ENCODE data around the gene XYLT1. TPM values are rescaled to one million over a fixed set of nuclear protein-coding genes. Genes with fewer than 3 reads are reported as not detected.
A peak's percentile ranks its signal among the peaks of the same experiment; 100 is the strongest.

Gene XYLT1
- total and polyA plus RNA-seq, 10 of the 15 experiments (the other 5 are each of a cell fraction or from before 2014, with no cell fraction given), result 0.88 to 14.8 (median 5.8) TPM

DNA sequence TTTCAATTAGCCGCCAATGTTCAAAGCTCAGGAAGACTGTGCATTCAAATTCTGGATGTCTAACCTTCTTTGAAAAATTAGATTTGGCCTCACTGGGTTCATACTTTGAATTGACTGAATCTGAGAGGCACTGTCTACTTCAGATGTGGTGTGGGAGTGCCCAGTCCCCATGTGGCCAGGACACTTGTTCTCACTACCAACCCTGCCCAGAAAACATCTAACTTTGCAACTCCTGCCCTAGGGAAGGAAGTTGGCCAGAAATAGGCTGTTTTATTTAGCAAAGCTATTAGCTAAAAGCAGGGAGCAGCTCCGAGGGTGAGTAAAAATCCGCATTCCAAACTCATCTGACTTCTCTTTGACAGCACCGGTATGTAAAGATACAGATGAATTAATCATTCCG, 86.3 kb downstream of the XYLT1 start (continued):
- no peak for TF ChIP-seq EGR1 (IDR thresholded peaks at IDR 0.05; ENCODE audit: borderline replicate concordance in 1 of 2, low read depth in 2 of 2, low read length in 2 of 2)
- TF ChIP-seq IKZF1 (conservative IDR thresholded peaks at IDR 0.05), result no peak
- TF ChIP-seq RCOR1 (conservative IDR thresholded peaks at IDR 0.05; ENCODE audit: low read depth, low read length), result no peak
- TF ChIP-seq TCF3 (IDR thresholded peaks at IDR 0.05; ENCODE audit: borderline replicate concordance, insufficient read depth, low read depth, low read length), result no peak
- TF ChIP-seq KLF5 (IDR thresholded peaks at IDR 0.05; ENCODE audit: partially characterized antibody), result no peak

GRCh38 chr16:17382949-17383863, 87.6 kb downstream of the XYLT1 start:
- ChIA-PET POLR2A (interaction anchor here (1.0 kb wide), 1 partner anchor 27 kb away, joined by 5 read pairs; no protein-coding TSS in a partner anchor), RAD21 (ENCODE audit: unreplicated experiment) (interaction anchor here (0.6 kb wide), 1 partner anchor 79 kb away, joined by 3 read pairs; no protein-coding TSS in a partner anchor), SMC1A (ENCODE audit: uncharacterized antibody, unreplicated experiment) (interaction anchor here (0.8 to 3.6 kb wide), 6 partner anchors 11 to 85 kb away, joined by 3 to 9 read pairs (median 6); no protein-coding TSS in a partner anchor), CTCF (interaction anchor here (1.4 kb wide), 1 partner anchor 18 kb away, joined by 3 read pairs; no protein-coding TSS in a partner anchor)
- WGBS (ENCODE audit: insufficient coverage, insufficient replicate concordance, low lambda C conversion rate, missing lambda C conversion rate), result 28% methylated on average over 12 of the region's 14 CpGs
- Histone ChIP-seq H4K20me1 (ENCODE audit: control insufficient read depth, insufficient read depth) (no peaks in the 10 kb centered on the region), H3K9me3 (replicated peaks; ENCODE audit: control insufficient read depth, insufficient read depth, low read length) (no peaks in the 10 kb centered on the region), H3K4me3 (no peak overlapping the region), H3K9ac (ENCODE audit: control insufficient read depth, insufficient read depth, low read length) (no peak overlapping the region), H3K27me3 (replicated peaks in 1 of 2; ENCODE audit: control insufficient read depth in 2 of 2, insufficient read depth in 2 of 2, low read length in 1 of 2) (no peaks in the 10 kb centered on the region), H3K4me1 (ENCODE audit: control insufficient read depth, insufficient read depth, low read length) (peaks cover 14% of the 10 kb centered on the region), H2AFZ (ENCODE audit: control insufficient read depth, low read depth, low read length) (no peak overlapping the region), H3K4me2 (ENCODE audit: control insufficient read depth, insufficient read depth) (no peak overlapping the region), H3K27ac (ENCODE audit: control insufficient read depth, insufficient read depth) (no peak overlapping the region), H3K79me2 (ENCODE audit: control insufficient read depth, insufficient read depth, low read length) (no peaks in the 10 kb centered on the region), H3K36me3 (ENCODE audit: control insufficient read depth in 2 of 2, insufficient read depth in 2 of 2, low read length in 1 of 2) (no peaks in the 10 kb centered on the region; a peak in 1 of 4 replicates)
- ATAC-seq (no peak), FAIRE-seq (no peak), DNase-seq (ENCODE audit: low read depth, low spot score) (no peak)
- in situ Hi-C loops (cut with MboI), result no loop called here
- no TSS peak for BruUV-seq (replicated peaks)
- TF ChIP-seq GABPA (IDR thresholded peaks at IDR 0.05; ENCODE audit: low read depth), result no peak
- TF ChIP-seq NFXL1 (IDR thresholded peaks at IDR 0.05; ENCODE audit: borderline replicate concordance), result no peak
- 0 out of 2 replicates have a peak, but pooled peaks have one; percentile 17 for TF ChIP-seq IKZF1 (conservative IDR thresholded peaks at IDR 0.05)
- peak; percentile 46 for TF ChIP-seq EED (IDR thresholded peaks at IDR 0.05; ENCODE audit: low read depth)
- no peak for TF ChIP-seq EP300 (IDR thresholded peaks at IDR 0.05; ENCODE audit: borderline replicate concordance in 1 of 2, control insufficient read depth in 1 of 2, low read depth in 2 of 2, low read length in 2 of 2)
- no peak for TF ChIP-seq RFX5 (IDR thresholded peaks at IDR 0.05; ENCODE audit: low read depth, low read length)
- TF ChIP-seq, protein P1, sequence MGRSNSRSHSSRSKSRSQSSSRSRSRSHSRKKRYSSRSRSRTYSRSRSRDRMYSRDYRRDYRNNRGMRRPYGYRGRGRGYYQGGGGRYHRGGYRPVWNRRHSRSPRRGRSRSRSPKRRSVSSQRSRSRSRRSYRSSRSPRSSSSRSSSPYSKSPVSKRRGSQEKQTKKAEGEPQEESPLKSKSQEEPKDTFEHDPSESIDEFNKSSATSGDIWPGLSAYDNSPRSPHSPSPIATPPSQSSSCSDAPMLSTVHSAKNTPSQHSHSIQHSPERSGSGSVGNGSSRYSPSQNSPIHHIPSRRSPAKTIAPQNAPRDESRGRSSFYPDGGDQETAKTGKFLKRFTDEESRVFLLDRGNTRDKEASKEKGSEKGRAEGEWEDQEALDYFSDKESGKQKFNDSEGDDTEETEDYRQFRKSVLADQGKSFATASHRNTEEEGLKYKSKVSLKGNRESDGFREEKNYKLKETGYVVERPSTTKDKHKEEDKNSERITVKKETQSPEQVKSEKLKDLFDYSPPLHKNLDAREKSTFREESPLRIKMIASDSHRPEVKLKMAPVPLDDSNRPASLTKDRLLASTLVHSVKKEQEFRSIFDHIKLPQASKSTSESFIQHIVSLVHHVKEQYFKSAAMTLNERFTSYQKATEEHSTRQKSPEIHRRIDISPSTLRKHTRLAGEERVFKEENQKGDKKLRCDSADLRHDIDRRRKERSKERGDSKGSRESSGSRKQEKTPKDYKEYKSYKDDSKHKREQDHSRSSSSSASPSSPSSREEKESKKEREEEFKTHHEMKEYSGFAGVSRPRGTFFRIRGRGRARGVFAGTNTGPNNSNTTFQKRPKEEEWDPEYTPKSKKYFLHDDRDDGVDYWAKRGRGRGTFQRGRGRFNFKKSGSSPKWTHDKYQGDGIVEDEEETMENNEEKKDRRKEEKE (IDR thresholded peaks at IDR 0.05), result no peak
- no peak for TF ChIP-seq CBFB (IDR thresholded peaks at IDR 0.05; ENCODE audit: low read depth)
- no peak for TF ChIP-seq POLR2AphosphoS2 (IDR thresholded peaks at IDR 0.05; ENCODE audit: low read depth, low read length)
- peak; percentile 36; the same call in 1 of the 2 replicates for TF ChIP-seq RUNX3 (IDR thresholded peaks at IDR 0.05; ENCODE audit: low read length)
- intact Hi-C loops (cut with micrococcal nuclease; ENCODE audit: unreplicated experiment), result no loop called here

All from GM12878 (cell line).